KMS-11 (cell line): ENCODE data around the gene MYO7B.

Experiments
- H2AFZ ChIP-seq: fragments of 200-600 bp; sonication (generic); 2 replicates; pipeline ENCODE4 v1.6.1; 2016; ENCODE audit warnings: antibody characterized with exemption, mixed run types, low read depth
- H3K27ac ChIP-seq: fragments of 200-600 bp; sonication (generic); 2 replicates; pipeline ENCODE4 v1.6.1; 2016; ENCODE audit warnings: mild to moderate bottlenecking, mixed run types
- H3K27me3 ChIP-seq: fragments of 200-600 bp; sonication (generic); 2 replicates; pipeline ENCODE4 v1.6.1; 2017; ENCODE audit warnings: mild to moderate bottlenecking, low read depth, mixed run types, moderate library complexity; ENCODE audit not compliant: insufficient read depth
- H3K36me3 ChIP-seq: fragments of 200-600 bp; sonication (generic); 2 replicates; pipeline ENCODE4 v1.6.1; 2017; ENCODE audit warnings: mild to moderate bottlenecking, mixed run types; ENCODE audit not compliant: insufficient read depth
- H3K4me1 ChIP-seq: fragments of 200-600 bp; sonication (generic); 2 replicates; pipeline ENCODE4 v1.6.1; 2016; ENCODE audit warnings: mild to moderate bottlenecking, low read depth, mixed run types; ENCODE audit not compliant: poor library complexity, severe bottlenecking
- H3K4me2 ChIP-seq: fragments of 200-600 bp; sonication (generic); 2 replicates; pipeline ENCODE4 v1.7.0; 2016; ENCODE audit warnings: mild to moderate bottlenecking, mixed run types
- H3K4me3 ChIP-seq: fragments of 200-600 bp; sonication (generic); IDR thresholded peaks from 2 replicates; pipeline ENCODE4 v1.6.1; 2017; ENCODE audit warnings: low read depth, low read length, mixed read lengths; ENCODE audit not compliant: insufficient read depth
- H3K79me2 ChIP-seq: fragments of 200-600 bp; sonication (generic); 2 replicates; pipeline ENCODE4 v1.6.1; 2016; ENCODE audit warnings: low read depth, mixed run types; ENCODE audit not compliant: insufficient read depth
- H3K9ac ChIP-seq: fragments of 200-600 bp; sonication (generic); 2 replicates; pipeline ENCODE4 v1.6.1; 2016; ENCODE audit warnings: mild to moderate bottlenecking, mixed run types
- H4K20me1 ChIP-seq: fragments of 200-600 bp; sonication (generic); 2 replicates; pipeline ENCODE4 v1.6.1; 2016; ENCODE audit warnings: mild to moderate bottlenecking, mixed run types; ENCODE audit not compliant: insufficient read depth
- TF ChIP-seq, protein P1 (sequence below): fragments of 200-600 bp; sonication (generic); conservative IDR thresholded peaks from 2 replicates; pipeline ENCODE4 v1.6.1; 2017; ENCODE audit warnings: low read depth, mild to moderate bottlenecking, antibody characterized with exemption, low read length, moderate library complexity, mixed read lengths

MYO7B gene

DNA sequence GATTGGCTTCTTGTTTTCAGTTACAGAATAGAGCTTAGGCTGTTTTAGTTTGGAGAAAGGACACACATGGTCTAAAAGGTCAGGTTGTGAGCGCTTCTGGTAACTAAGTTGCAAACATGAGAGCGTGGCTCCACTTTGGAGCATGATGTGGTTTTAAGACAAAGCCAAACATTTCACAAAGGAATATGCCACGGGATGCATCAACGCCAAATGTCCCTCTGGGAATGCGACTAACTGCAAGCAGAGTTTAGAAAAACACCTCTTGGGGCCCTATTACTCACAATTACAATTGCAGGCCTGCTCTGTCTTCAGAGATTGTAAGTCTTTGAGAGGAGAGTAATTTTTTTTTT lies 25.4 kb downstream of the MYO7B start:
- Histone ChIP-seq H3K36me3 (no peaks in the 10 kb centered on the region), H3K4me3 (no peak overlapping the region), H3K9ac (no peak overlapping the region), H2AFZ (no peak overlapping the region), H3K4me1 (peaks cover 19% of the 10 kb centered on the region), H4K20me1 (no peaks in the 10 kb centered on the region), H3K27ac (no peak overlapping the region), H3K4me2 (no peak overlapping the region), H3K79me2 (no peaks in the 10 kb centered on the region), H3K27me3 (peaks cover 20% of the 10 kb centered on the region; the same call in 1 of the 2 replicates)
- TF ChIP-seq, protein P1, sequence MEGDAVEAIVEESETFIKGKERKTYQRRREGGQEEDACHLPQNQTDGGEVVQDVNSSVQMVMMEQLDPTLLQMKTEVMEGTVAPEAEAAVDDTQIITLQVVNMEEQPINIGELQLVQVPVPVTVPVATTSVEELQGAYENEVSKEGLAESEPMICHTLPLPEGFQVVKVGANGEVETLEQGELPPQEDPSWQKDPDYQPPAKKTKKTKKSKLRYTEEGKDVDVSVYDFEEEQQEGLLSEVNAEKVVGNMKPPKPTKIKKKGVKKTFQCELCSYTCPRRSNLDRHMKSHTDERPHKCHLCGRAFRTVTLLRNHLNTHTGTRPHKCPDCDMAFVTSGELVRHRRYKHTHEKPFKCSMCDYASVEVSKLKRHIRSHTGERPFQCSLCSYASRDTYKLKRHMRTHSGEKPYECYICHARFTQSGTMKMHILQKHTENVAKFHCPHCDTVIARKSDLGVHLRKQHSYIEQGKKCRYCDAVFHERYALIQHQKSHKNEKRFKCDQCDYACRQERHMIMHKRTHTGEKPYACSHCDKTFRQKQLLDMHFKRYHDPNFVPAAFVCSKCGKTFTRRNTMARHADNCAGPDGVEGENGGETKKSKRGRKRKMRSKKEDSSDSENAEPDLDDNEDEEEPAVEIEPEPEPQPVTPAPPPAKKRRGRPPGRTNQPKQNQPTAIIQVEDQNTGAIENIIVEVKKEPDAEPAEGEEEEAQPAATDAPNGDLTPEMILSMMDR, result no peak

DNA sequence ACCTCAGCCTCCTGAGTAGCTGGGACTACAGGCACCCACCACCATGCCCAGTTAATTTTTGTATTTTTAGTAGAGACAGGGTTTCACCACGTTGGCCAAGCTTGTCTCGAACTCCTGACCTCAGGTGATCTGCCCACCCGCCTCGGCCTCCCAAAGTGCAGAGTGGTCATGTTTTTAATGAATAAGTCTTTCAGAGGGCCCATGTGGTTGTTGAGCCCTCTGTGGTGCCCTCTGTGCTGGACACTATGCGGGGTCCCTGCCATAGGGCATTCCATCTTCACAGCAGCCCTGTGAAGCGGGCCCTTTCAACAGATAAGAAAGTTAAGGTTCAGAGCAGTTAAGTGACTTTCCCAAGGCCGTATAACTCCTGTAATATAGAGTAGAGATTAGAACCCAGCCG lies 25.9 kb downstream of the MYO7B start:
- peaks cover 19% of the 10 kb centered on the region for H3K4me1 ChIP-seq
- H2AFZ ChIP-seq, result no peak overlapping the region
- TF ChIP-seq, protein P1, result no peak
- H3K79me2 ChIP-seq, result no peaks in the 10 kb centered on the region
- no peak overlapping the region for H3K27ac ChIP-seq
- H4K20me1 ChIP-seq, result no peaks in the 10 kb centered on the region
- no peaks in the 10 kb centered on the region for H3K36me3 ChIP-seq
- H3K4me3 ChIP-seq, result no peak overlapping the region
- H3K9ac ChIP-seq, result no peak overlapping the region
- H3K27me3 ChIP-seq, result peaks cover 25% of the 10 kb centered on the region; the same call in 1 of the 2 replicates
- no peak overlapping the region for H3K4me2 ChIP-seq

GRCh38 chr2:127562936-127563335 lies 27.5 kb downstream of the MYO7B start:
- Histone ChIP-seq H3K4me3 (no peak overlapping the region), H3K27ac (no peak overlapping the region), H3K79me2 (no peaks in the 10 kb centered on the region), H3K4me1 (peaks cover 19% of the 10 kb centered on the region), H2AFZ (no peak overlapping the region), H4K20me1 (no peaks in the 10 kb centered on the region), H3K4me2 (peak overlapping the region; percentile 49; the same call in 1 of the 2 replicates), H3K36me3 (no peaks in the 10 kb centered on the region), H3K27me3 (peaks cover 39% of the 10 kb centered on the region; the same call in 1 of the 2 replicates), H3K9ac (no peak overlapping the region)
- TF ChIP-seq, protein P1, result no peak

DNA sequence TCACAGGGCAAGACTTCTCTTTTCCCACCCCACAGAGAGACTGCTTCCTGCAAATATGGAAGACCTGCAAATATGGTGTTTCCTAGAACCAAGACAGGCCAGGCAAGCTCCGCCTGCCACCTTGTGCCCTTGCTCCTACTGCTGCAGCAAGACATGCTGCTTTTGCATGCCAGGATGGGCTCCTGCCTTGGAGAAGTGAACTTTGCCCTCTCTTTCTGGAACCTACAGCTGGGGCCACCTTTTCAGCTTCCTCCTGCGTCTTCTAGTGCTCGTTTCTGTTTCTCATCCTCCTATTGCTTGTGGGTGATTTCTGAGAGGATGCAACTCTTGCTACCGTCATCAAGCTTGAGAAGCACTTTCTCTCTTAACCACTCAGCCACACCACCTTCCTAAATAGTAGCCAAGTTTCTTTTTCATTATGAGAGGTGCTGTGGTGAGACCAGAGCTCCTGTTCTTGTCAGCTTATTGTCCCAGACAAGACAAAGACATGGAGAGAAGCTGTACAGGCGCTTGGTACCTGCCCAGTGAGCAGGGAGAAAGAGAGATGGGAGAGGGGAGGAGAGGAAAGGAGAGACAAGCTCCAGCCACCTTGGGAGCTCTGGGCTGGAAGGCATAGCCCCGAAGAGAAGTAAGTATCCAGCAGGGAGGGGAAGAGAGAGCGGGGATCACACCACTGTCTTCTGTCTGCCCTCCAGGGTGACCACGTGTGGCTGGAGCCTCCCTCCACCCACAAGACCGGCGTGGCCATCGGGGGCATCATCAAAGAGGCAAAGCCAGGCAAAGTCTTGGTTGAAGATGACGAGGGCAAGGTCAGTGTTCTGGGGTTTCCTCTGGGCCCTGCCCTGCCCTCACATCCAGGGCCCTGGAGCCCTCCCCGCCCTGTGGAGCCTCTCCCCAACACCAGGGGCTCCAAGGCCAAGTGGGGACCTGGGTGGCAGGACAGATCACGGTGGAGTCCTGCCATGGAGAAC lies 28.3 kb downstream of the MYO7B start:
- H3K4me2 ChIP-seq, result peak overlapping the region; percentile 49; the same call in 1 of the 2 replicates
- no peak overlapping the region for H2AFZ ChIP-seq
- H4K20me1 ChIP-seq, result no peaks in the 10 kb centered on the region
- H3K9ac ChIP-seq, result no peak overlapping the region
- H3K4me3 ChIP-seq, result no peak overlapping the region
- H3K27ac ChIP-seq, result no peak overlapping the region
- no peaks in the 10 kb centered on the region for H3K36me3 ChIP-seq
- H3K4me1 ChIP-seq, result peaks cover 19% of the 10 kb centered on the region
- TF ChIP-seq, protein P1, result no peak
- H3K27me3 ChIP-seq, result peaks cover 39% of the 10 kb centered on the region; the same call in 1 of the 2 replicates
- H3K79me2 ChIP-seq, result no peaks in the 10 kb centered on the region
